ENCODE measurements around the gene PPP1R16B. TPM values are rescaled to one million over a fixed set of nuclear protein-coding genes. Genes with fewer than 3 reads are reported as not detected.

Gene PPP1R16B
- total and polyA plus RNA-seq, 11 donors: 1.9 to 12.2 (median 6.9) TPM

DNA sequence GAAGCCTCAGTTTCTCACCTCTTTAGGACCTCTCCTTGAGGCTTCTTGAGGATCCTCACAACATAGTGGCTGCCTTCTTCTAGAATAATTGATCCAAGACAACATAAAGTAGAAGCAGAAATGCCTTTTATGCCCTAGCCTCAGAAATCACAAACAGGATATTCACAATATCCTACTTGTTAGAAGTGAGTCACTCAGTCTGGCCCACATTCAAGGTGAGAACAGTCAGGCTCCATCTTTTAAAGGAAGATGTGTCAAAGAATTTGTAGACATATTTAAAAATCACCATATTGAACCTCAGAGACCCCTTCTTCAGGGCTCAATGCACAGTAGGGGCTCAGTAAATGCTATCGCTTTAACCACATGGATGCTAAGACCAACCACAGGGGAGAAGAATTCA is 99.9 kb downstream of the PPP1R16B start:
- H3K36me3 ChIP-seq: peaks cover 0 to 68% (median 41%) of the 10 kb centered on the region in 9 donors
- H3K9me3 ChIP-seq: peaks cover 0 to 11% (median 4%) of the 10 kb centered on the region in 12 donors
- H3K4me1 ChIP-seq: no peaks in the 10 kb centered on the region
- no peak for TF ChIP-seq POLR2A (IDR thresholded peaks at IDR 0.05)
- TF ChIP-seq, protein P1, sequence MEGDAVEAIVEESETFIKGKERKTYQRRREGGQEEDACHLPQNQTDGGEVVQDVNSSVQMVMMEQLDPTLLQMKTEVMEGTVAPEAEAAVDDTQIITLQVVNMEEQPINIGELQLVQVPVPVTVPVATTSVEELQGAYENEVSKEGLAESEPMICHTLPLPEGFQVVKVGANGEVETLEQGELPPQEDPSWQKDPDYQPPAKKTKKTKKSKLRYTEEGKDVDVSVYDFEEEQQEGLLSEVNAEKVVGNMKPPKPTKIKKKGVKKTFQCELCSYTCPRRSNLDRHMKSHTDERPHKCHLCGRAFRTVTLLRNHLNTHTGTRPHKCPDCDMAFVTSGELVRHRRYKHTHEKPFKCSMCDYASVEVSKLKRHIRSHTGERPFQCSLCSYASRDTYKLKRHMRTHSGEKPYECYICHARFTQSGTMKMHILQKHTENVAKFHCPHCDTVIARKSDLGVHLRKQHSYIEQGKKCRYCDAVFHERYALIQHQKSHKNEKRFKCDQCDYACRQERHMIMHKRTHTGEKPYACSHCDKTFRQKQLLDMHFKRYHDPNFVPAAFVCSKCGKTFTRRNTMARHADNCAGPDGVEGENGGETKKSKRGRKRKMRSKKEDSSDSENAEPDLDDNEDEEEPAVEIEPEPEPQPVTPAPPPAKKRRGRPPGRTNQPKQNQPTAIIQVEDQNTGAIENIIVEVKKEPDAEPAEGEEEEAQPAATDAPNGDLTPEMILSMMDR (IDR thresholded peaks at IDR 0.05): no peak
- no peak for ATAC-seq
- DNase-seq: no peak
- 56 to 96% (median 77%) methylated on average over 1 of the region's 1 CpG for WGBS, 4 donors
- intact Hi-C loops (cut with DNase I): no loop called here
- H3K27ac ChIP-seq: no peak overlapping the region
- H3K4me3 ChIP-seq: no peak overlapping the region
- H3K27me3 ChIP-seq: no peaks in the 10 kb centered on the region

DNA sequence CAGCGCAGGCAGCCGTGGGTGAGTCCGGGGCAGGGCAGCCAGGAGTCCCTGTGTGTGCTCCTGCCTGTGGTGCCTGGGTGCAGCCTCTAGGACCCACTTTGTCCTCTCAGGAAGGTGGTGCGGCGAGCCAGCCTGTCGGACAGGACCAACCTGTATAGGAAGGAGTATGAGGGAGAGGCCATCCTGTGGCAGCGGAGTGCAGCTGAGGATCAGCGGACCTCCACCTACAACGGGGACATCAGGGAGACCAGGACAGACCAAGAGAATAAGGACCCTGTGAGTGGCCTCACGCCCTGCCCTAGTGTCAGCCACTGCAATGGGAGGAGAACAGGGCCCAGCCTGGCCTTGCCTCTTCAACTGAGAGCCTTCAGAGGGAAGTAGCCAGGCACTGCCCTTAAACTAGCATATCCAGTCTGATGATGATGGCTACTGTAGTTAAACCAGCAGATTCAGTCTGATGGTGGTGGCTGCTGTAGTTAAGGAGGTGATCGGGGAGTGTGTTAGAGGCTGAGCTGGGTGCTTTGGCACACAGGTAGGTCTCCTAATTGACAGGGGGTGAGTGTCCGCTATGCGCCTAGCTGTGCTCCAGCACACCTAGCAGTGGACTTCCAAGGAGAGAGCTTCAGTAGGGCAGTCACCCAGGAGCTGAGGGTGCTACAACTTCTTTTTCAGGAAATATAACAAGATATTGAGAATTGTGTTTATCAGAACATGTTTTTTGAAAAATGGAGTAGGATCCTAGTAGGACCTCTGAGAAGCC is 102.6 kb downstream of the PPP1R16B start:
- peak in 1 of 4 donors; percentile 34 for ATAC-seq

GRCh38 chr20:38915355-38915754 is 109.9 kb downstream of the PPP1R16B start:
- Histone ChIP-seq H3K4me3 (no peak overlapping the region), H3K4me1 (no peaks in the 10 kb centered on the region), H3K9me3 (no peaks in the 10 kb centered on the region), H3K27ac (no peak overlapping the region), H3K27me3 (no peaks in the 10 kb centered on the region), H3K36me3 (peaks cover 0 to 44% (median 23%) of the 10 kb centered on the region in 9 donors)
- WGBS, 4 donors: 96 to 97% (median 97%) methylated on average over 7 of the region's 7 CpGs
- ATAC-seq (no peak), DNase-seq (no peak)
- intact Hi-C loops (cut with DNase I): no loop called here
- TF ChIP-seq POLR2A (IDR thresholded peaks at IDR 0.05): no peak
- TF ChIP-seq, protein P1 (IDR thresholded peaks at IDR 0.05): no peak

More for the DNA sequence above, 102.6 kb downstream of the PPP1R16B start:
- H3K27me3 ChIP-seq: no peaks in the 10 kb centered on the region
- H3K4me1 ChIP-seq: no peaks in the 10 kb centered on the region
- 83 to 94% (median 91%) methylated on average over 7 to 13 of the region's 13 CpGs for WGBS, 4 donors
- TF ChIP-seq POLR2A (IDR thresholded peaks at IDR 0.05): no peak
- TF ChIP-seq, protein P1 (IDR thresholded peaks at IDR 0.05): no peak
- H3K36me3 ChIP-seq: peaks cover 0 to 64% (median 30%) of the 10 kb centered on the region in 9 donors
- peaks cover 0 to 11% (median 4%) of the 10 kb centered on the region in 12 donors for H3K9me3 ChIP-seq
- H3K27ac ChIP-seq: no peak overlapping the region
- H3K4me3 ChIP-seq: no peak overlapping the region
- no peak for DNase-seq
- intact Hi-C loops (cut with DNase I): no loop called here

GRCh38 chr20:38917657-38918056 is 112.2 kb downstream of the PPP1R16B start:
- intact Hi-C loops (cut with DNase I): no loop called here
- DNase-seq (no peak), ATAC-seq (no peak)
- WGBS, 4 donors: 76 to 85% (median 80%) methylated on average over 4 of the region's 4 CpGs
- peaks cover 0 to 48% (median 22%) of the 10 kb centered on the region in 9 donors for H3K36me3 ChIP-seq
- no peaks in the 10 kb centered on the region for H3K27me3 ChIP-seq
- TF ChIP-seq POLR2A (IDR thresholded peaks at IDR 0.05): no peak
- TF ChIP-seq, protein P1 (IDR thresholded peaks at IDR 0.05): no peak
- H3K27ac ChIP-seq: no peak overlapping the region
- no peak overlapping the region for H3K4me3 ChIP-seq
- no peaks in the 10 kb centered on the region for H3K9me3 ChIP-seq
- H3K4me1 ChIP-seq: no peaks in the 10 kb centered on the region

Measured in heart left ventricle (tissue), 16 donors.